ENCODE data around the gene PLA2G4D. TPM values are rescaled to one million over a fixed set of nuclear protein-coding genes. Genes with fewer than 3 reads are reported as not detected.

PLA2G4D gene
- total RNA-seq, 1 experiment from 2014 or later, result not detected

DNA sequence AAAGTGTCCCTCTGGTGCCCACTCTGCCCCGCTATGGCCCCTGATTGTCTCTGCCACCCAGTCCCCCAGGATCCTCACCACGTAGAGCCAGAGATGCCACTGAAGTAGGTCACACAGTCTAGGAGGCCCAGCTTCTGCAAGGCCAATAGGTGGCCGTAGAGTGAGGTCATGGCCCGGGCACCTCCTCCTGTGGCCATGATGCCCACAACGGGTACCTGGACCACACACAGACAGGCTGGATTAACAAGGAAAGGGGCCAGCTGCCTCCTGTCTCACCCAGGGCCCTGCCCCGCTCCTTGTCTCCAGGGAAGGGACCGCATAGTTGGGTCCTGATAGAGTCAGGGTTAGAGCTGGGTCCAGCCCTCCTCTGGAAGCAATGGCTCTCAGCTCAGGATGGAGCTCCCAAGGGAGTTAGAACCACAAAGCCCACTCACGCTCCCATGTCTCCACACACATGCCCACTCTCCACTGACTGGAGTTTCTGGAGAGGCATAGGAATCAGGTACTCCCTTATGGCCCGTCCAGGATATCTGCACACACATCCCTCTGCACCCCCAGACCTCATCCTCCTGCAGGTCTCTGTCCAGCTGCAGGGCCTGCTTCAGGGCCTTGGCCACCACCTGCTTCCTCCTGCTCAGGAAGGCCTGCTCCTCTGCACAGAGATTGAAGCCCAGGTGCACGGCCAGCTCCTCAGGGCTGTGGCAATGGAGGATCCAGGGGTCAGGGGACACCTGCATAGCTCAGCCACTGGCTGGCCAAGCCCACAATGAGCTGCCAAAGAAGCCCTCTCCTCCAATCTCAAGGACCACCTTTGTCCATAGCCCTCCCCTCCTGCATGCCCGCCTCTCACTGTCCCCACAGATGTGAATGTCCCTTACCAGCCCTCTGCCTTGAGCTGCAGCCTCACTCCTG is 13.2 kb downstream of the PLA2G4D start:
- Mint-ChIP-seq H3K4me1 (ENCODE audit: insufficient read depth, unreplicated experiment) (peaks cover 26% of the 10 kb centered on the region), H3K4me3 (ENCODE audit: unreplicated experiment) (no peak overlapping the region), H3K36me3 (ENCODE audit: insufficient read depth, unreplicated experiment) (no peaks in the 10 kb centered on the region), H3K9me3 (ENCODE audit: unreplicated experiment) (no peaks in the 10 kb centered on the region), H3K27ac (ENCODE audit: low read depth, unreplicated experiment) (no peak overlapping the region), H3K27me3 (ENCODE audit: insufficient read depth, unreplicated experiment) (no peaks in the 10 kb centered on the region)
- no TSS peak for BruUV-seq (replicated peaks)
- DNase-seq (ENCODE audit: unreplicated experiment), result no peak
- ChIA-PET POLR2A (interaction anchor here (0.6 to 1.1 kb wide), 2 partner anchors 15 to 24 kb away, joined by 3 to 4 read pairs; no protein-coding TSS in a partner anchor), CTCF (interaction anchor here (0.5 to 9.2 kb wide), 7 partner anchors 13 to 367 kb away, joined by 3 to 180 read pairs (median 4); no protein-coding TSS in a partner anchor)
- TF ChIP-seq, protein P1, sequence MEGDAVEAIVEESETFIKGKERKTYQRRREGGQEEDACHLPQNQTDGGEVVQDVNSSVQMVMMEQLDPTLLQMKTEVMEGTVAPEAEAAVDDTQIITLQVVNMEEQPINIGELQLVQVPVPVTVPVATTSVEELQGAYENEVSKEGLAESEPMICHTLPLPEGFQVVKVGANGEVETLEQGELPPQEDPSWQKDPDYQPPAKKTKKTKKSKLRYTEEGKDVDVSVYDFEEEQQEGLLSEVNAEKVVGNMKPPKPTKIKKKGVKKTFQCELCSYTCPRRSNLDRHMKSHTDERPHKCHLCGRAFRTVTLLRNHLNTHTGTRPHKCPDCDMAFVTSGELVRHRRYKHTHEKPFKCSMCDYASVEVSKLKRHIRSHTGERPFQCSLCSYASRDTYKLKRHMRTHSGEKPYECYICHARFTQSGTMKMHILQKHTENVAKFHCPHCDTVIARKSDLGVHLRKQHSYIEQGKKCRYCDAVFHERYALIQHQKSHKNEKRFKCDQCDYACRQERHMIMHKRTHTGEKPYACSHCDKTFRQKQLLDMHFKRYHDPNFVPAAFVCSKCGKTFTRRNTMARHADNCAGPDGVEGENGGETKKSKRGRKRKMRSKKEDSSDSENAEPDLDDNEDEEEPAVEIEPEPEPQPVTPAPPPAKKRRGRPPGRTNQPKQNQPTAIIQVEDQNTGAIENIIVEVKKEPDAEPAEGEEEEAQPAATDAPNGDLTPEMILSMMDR (IDR thresholded peaks at IDR 0.05; ENCODE audit: unreplicated experiment), result no peak
- intact Hi-C loops (cut with micrococcal nuclease), result loop anchor here (5.0 kb wide), 1 partner anchor 391 kb away; no protein-coding TSS in a partner anchor

- no peak overlapping the region for H3K4me3 Mint-ChIP-seq (ENCODE audit: unreplicated experiment)
- CTCF ChIA-PET, result interaction anchor here (0.5 to 9.2 kb wide), 5 partner anchors 12 to 89 kb away, joined by 3 to 180 read pairs (median 69); no protein-coding TSS in a partner anchor
- DNase-seq (ENCODE audit: unreplicated experiment), result no peak
- TF ChIP-seq, protein P1 (IDR thresholded peaks at IDR 0.05; ENCODE audit: unreplicated experiment), result no peak
- no peaks in the 10 kb centered on the region for H3K27me3 Mint-ChIP-seq (ENCODE audit: insufficient read depth, unreplicated experiment)
- BruUV-seq (replicated peaks), result no TSS peak
- no peaks in the 10 kb centered on the region for H3K9me3 Mint-ChIP-seq (ENCODE audit: unreplicated experiment)
- intact Hi-C loops (cut with micrococcal nuclease), result loop anchor here (5.0 kb wide), 1 partner anchor 392 kb away; no protein-coding TSS in a partner anchor
- peaks cover 25% of the 10 kb centered on the region for H3K4me1 Mint-ChIP-seq (ENCODE audit: insufficient read depth, unreplicated experiment)
- no peaks in the 10 kb centered on the region for H3K36me3 Mint-ChIP-seq (ENCODE audit: insufficient read depth, unreplicated experiment)
- H3K27ac Mint-ChIP-seq (ENCODE audit: low read depth, unreplicated experiment), result no peak overlapping the region
- POLR2A ChIA-PET, result interaction anchor here (0.6 to 1.0 kb wide), 2 partner anchors 14 to 26 kb away, joined by 3 read pairs; no protein-coding TSS in a partner anchor
Measured at GRCh38 chr15:42080186-42080918, 14.0 kb downstream of the PLA2G4D start.

DNA sequence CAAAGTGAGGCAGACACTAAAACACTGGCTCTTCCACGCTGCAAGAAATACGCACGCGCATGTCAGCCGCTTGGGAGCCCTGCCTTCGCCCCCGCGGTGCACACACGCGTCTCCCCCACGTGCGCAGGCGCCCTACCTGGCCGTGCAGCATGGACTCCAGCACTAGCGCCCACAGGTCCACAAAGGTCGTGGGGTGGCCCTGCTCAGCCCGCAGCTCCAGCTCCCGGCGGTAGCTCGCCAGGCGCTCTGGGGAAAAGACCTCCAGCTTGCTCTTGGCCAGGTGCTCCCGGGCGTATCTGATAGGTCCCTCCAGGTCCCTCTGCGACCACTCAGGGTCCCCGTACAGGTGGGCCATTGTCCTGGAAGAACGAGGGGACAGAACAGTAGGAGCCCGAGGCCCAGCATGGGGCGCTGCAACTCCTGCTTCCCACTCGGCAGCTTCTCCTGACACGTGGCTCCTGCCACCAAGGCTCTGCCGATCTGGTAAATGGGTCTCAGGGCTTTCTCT is 14.9 kb downstream of the PLA2G4D start:
- POLR2A ChIA-PET, result interaction anchor here (1.0 to 1.2 kb wide), 2 partner anchors 13 to 27 kb away, joined by 3 to 5 read pairs; no protein-coding TSS in a partner anchor
- intact Hi-C loops (cut with micrococcal nuclease), result no loop called here
- Mint-ChIP-seq H3K36me3 (ENCODE audit: insufficient read depth, unreplicated experiment) (no peaks in the 10 kb centered on the region), H3K9me3 (ENCODE audit: unreplicated experiment) (no peaks in the 10 kb centered on the region), H3K4me3 (ENCODE audit: unreplicated experiment) (no peak overlapping the region), H3K27me3 (ENCODE audit: insufficient read depth, unreplicated experiment) (no peaks in the 10 kb centered on the region), H3K4me1 (ENCODE audit: insufficient read depth, unreplicated experiment) (peaks cover 16% of the 10 kb centered on the region), H3K27ac (ENCODE audit: low read depth, unreplicated experiment) (no peak overlapping the region)
- CTCF ChIA-PET, result interaction anchor here (0.6 to 9.2 kb wide), 4 partner anchors 12 to 90 kb away, joined by 3 to 180 read pairs (median 67); no protein-coding TSS in a partner anchor
- no peak for DNase-seq (ENCODE audit: unreplicated experiment)
- TF ChIP-seq, protein P1 (IDR thresholded peaks at IDR 0.05; ENCODE audit: unreplicated experiment), result no peak
- BruUV-seq (replicated peaks), result no TSS peak

Measured in MCF 10A (cell line).